Measurements from ENCODE around the gene UCN. TPM values are rescaled to one million over a fixed set of nuclear protein-coding genes. Genes with fewer than 3 reads are reported as not detected.

UCN gene
- polyA plus RNA-seq, 1 donor from 2014 or later, result 9.0 TPM

GRCh38 chr2:27316655-27317412, 8.6 kb upstream of the UCN start:
- Histone ChIP-seq H3K9ac (ENCODE audit: low read length) (no peak overlapping the region), H3K27me3 (ENCODE audit: insufficient read depth, low read depth, low read length) (no peaks in the 10 kb centered on the region), H3K4me2 (ENCODE audit: low read length) (no peak overlapping the region), H4K20me1 (ENCODE audit: insufficient read depth) (no peaks in the 10 kb centered on the region), H2AFZ (ENCODE audit: low read depth, low read length) (no peak overlapping the region), H3K4me3 (ENCODE audit: low read length) (no peak overlapping the region), H3K27ac (ENCODE audit: low read length) (no peak overlapping the region), H3K9me2 (ENCODE audit: insufficient read depth, low read length) (no peaks in the 10 kb centered on the region), H3K9me3 (ENCODE audit: low read length) (no peaks in the 10 kb centered on the region), H3F3A (ENCODE audit: insufficient read depth, low read length, poor library complexity, severe bottlenecking) (no peaks in the 10 kb centered on the region), H3K36me3 (ENCODE audit: insufficient read depth, low read length) (no peaks in the 10 kb centered on the region), H3K79me2 (replicated peaks; ENCODE audit: insufficient read depth, low read length) (peaks cover under 1% of the 10 kb centered on the region)
- TF ChIP-seq REST (IDR thresholded peaks at IDR 0.05; ENCODE audit: borderline replicate concordance), result no peak
- TF ChIP-seq EP300 (conservative IDR thresholded peaks at IDR 0.05; ENCODE audit: poor library complexity, severe bottlenecking), result no peak
- TF ChIP-seq EZH2 (IDR thresholded peaks at IDR 0.05; ENCODE audit: borderline replicate concordance, insufficient read depth, low read length, poor library complexity, severe bottlenecking), result no peak
- no peak for TF ChIP-seq MXI1 (conservative IDR thresholded peaks at IDR 0.05; ENCODE audit: poor library complexity, severe bottlenecking)
- no peak for TF ChIP-seq SMC3 (conservative IDR thresholded peaks at IDR 0.05; ENCODE audit: poor library complexity)
- no peak for TF ChIP-seq RAD21 (conservative IDR thresholded peaks at IDR 0.05)
- TF ChIP-seq CTCF (IDR thresholded peaks at IDR 0.05; ENCODE audit: poor library complexity, severe bottlenecking), result no peak
- no peak for TF ChIP-seq TAF1 (IDR thresholded peaks at IDR 0.05; ENCODE audit: low read depth)
- no peak for TF ChIP-seq POLR2AphosphoS5 (IDR thresholded peaks at IDR 0.05)

- Histone ChIP-seq H3K9me3 (ENCODE audit: low read length) (no peaks in the 10 kb centered on the region), H3K79me2 (replicated peaks; ENCODE audit: insufficient read depth, low read length) (no peaks in the 10 kb centered on the region), H3F3A (ENCODE audit: insufficient read depth, low read length, poor library complexity, severe bottlenecking) (no peaks in the 10 kb centered on the region), H3K4me3 (ENCODE audit: low read length) (no peak overlapping the region), H4K20me1 (ENCODE audit: insufficient read depth) (no peaks in the 10 kb centered on the region), H3K27me3 (ENCODE audit: insufficient read depth, low read depth, low read length) (no peaks in the 10 kb centered on the region), H3K9ac (ENCODE audit: low read length) (no peak overlapping the region), H3K36me3 (ENCODE audit: insufficient read depth, low read length) (no peaks in the 10 kb centered on the region), H3K9me2 (ENCODE audit: insufficient read depth, low read length) (no peaks in the 10 kb centered on the region), H2AFZ (ENCODE audit: low read depth, low read length) (no peak overlapping the region), H3K4me2 (ENCODE audit: low read length) (no peak overlapping the region), H3K27ac (ENCODE audit: low read length) (no peak overlapping the region)
- TF ChIP-seq CTCF (IDR thresholded peaks at IDR 0.05; ENCODE audit: poor library complexity, severe bottlenecking) (no peak), EP300 (conservative IDR thresholded peaks at IDR 0.05; ENCODE audit: poor library complexity, severe bottlenecking) (no peak), TAF1 (IDR thresholded peaks at IDR 0.05; ENCODE audit: low read depth) (no peak), POLR2AphosphoS5 (IDR thresholded peaks at IDR 0.05) (no peak), SMC3 (conservative IDR thresholded peaks at IDR 0.05; ENCODE audit: poor library complexity) (no peak), RAD21 (conservative IDR thresholded peaks at IDR 0.05) (no peak), EZH2 (IDR thresholded peaks at IDR 0.05; ENCODE audit: borderline replicate concordance, insufficient read depth, low read length, poor library complexity, severe bottlenecking) (no peak), MXI1 (conservative IDR thresholded peaks at IDR 0.05; ENCODE audit: poor library complexity, severe bottlenecking) (no peak), REST (IDR thresholded peaks at IDR 0.05; ENCODE audit: borderline replicate concordance) (no peak)
Measured at GRCh38 chr2:27315122-27315521, 6.9 kb upstream of the UCN start.
